NB4 (cell line): ENCODE data around the gene JPT1.
"Not testable (repeated sequence)": the region's sequence is repeated elsewhere in the genome, so short reads cannot be mapped to it uniquely, and the experiment has no call there.

ENCODE experiments used
- CTCF ChIP-seq: IDR thresholded peaks from one replicate; pipeline ENCODE4 v1.5.1; 2012; ENCODE audit warnings: low read depth, low read length
- MAX ChIP-seq: IDR thresholded peaks from 2 replicates; pipeline ENCODE4 v1.6.1; 2011; ENCODE audit warnings: low read depth, low read length
- MYC ChIP-seq: IDR thresholded peaks from 2 replicates; pipeline ENCODE4 v1.6.1; 2011; ENCODE audit warnings: low read depth, low read length
- POLR2A ChIP-seq: IDR thresholded peaks from 2 replicates; pipeline ENCODE4 v1.6.1; 2011; ENCODE audit warnings: mild to moderate bottlenecking; ENCODE audit not compliant: insufficient read length; ENCODE audit errors: extremely low read depth

GRCh38 chr17:75133607-75134347 is 20.5 kb downstream of the JPT1 start:
- TF ChIP-seq MYC, CTCF, MAX, POLR2A: not testable (repeated sequence)
